ENCODE results near the gene PHRF1.

PHRF1 gene

GRCh38 chr11:539971-540481 is 36.2 kb upstream of the PHRF1 start:
- no peak for DNase-seq

- DNase-seq = no peak
These were observed 35.5 kb upstream of the PHRF1 start for GRCh38 chr11:540583-541432.

GRCh38 chr11:541433-541885 is 34.8 kb upstream of the PHRF1 start:
- no peak for DNase-seq

- no peak for DNase-seq
These were observed 31.5 kb upstream of the PHRF1 start for GRCh38 chr11:544817-545166.

- no peak for DNase-seq
These were observed 31.1 kb upstream of the PHRF1 start for GRCh38 chr11:545171-545570.

- DNase-seq = no peak
These were observed 27.3 kb upstream of the PHRF1 start for GRCh38 chr11:548700-549603.

GRCh38 chr11:550021-550745 is 26.1 kb upstream of the PHRF1 start:
- DNase-seq = no peak

GRCh38 chr11:550746-551085 is 25.6 kb upstream of the PHRF1 start:
- no peak for DNase-seq

- no peak for DNase-seq
These were observed 25.1 kb upstream of the PHRF1 start for GRCh38 chr11:551131-551530.

GRCh38 chr11:551596-551995 is 24.7 kb upstream of the PHRF1 start:
- no peak for DNase-seq

- DNase-seq = no peak
These were observed 22.9 kb upstream of the PHRF1 start for GRCh38 chr11:553083-553987.

GRCh38 chr11:553988-554340 is 22.3 kb upstream of the PHRF1 start:
- DNase-seq = no peak

- peak; percentile 83 for DNase-seq
These were observed 21.6 kb upstream of the PHRF1 start for GRCh38 chr11:554428-555226.

- DNase-seq = no peak
These were observed 21.0 kb upstream of the PHRF1 start for GRCh38 chr11:555227-555779.

GRCh38 chr11:555780-556661 is 20.2 kb upstream of the PHRF1 start:
- peak; percentile 59 for DNase-seq

GRCh38 chr11:556662-557256 is 19.5 kb upstream of the PHRF1 start:
- no peak for DNase-seq

GRCh38 chr11:557328-558132 is 18.7 kb upstream of the PHRF1 start:
- no peak for DNase-seq

- no peak for DNase-seq
These were observed 17.8 kb upstream of the PHRF1 start for GRCh38 chr11:558503-558902.
